Panc1 (cell line): ENCODE results near the gene MORC3. TPM values are rescaled to one million over a fixed set of nuclear protein-coding genes. Genes with fewer than 3 reads are reported as not detected.

Experiments used
- ATAC-seq: fragments of 200-7000 bp; cut with Tn5 transposase; 2 replicates; pipeline ENCODE4 v1.9.1; 2020; ENCODE audit warnings: mild to moderate bottlenecking, moderate library complexity
- BruUV-seq: library from RNA; stranded (reverse); fragments of 400-500 nt; replicated peaks from 2 replicates; lab custom pipeline; 2021; lab: Mats Ljungman, UMichigan
- CTCF ChIA-PET: fragments of 300-600 bp; sonication (Branson Sonifier 250); formaldehyde crosslinking; loops from one replicate; lab custom pipeline; 2022; ENCODE audit warnings: antibody characterized with exemption; lab: Charles Lee
- POLR2A ChIA-PET: fragments of 300-600 bp; sonication (Branson Sonifier 250); formaldehyde crosslinking; loops from one replicate; lab custom pipeline; 2022; ENCODE audit warnings: antibody characterized with exemption; lab: Charles Lee
- DNase-seq: peaks from one replicate; pipeline ENCODE4 v3.0.0-alpha.2; 2010; ENCODE audit warnings: low read depth, low spot score
- H3K27ac ChIP-seq: 2 replicates; pipeline ENCODE4 v1.5.1; 2011; ENCODE audit warnings: mild to moderate bottlenecking, low read length, inconsistent platforms
- H3K27me3 ChIP-seq: fragments of 200-500 bp; sonication (Bioruptor generic); 2 replicates; pipeline ENCODE4 v1.6.0; 2014; ENCODE audit warnings: low read length, inconsistent platforms; ENCODE audit not compliant: control insufficient read depth, insufficient read depth
- H3K36me3 ChIP-seq: fragments of 200-500 bp; sonication (Bioruptor generic); 2 replicates; pipeline ENCODE4 v1.5.1; 2014; ENCODE audit warnings: inconsistent platforms, mild to moderate bottlenecking, low read length, moderate library complexity; ENCODE audit not compliant: control insufficient read depth, insufficient read depth
- H3K4me1 ChIP-seq: 2 replicates; pipeline ENCODE4 v1.5.1; 2011; ENCODE audit warnings: inconsistent platforms, mild to moderate bottlenecking, low read length, moderate library complexity; ENCODE audit not compliant: control insufficient read depth, insufficient read depth
- H3K4me3 ChIP-seq, 2 experiments: 2 replicates each; pipeline ENCODE4 v1.5.1; 2011 to 2012; ENCODE audit warnings: low read depth in 2 of 2, low read length in 2 of 2, mild to moderate bottlenecking in 2 of 2, inconsistent platforms in 1 of 2, moderate library complexity in 1 of 2
- H3K9me3 ChIP-seq: fragments of 200-500 bp; sonication (Bioruptor generic); 2 replicates; pipeline ENCODE4 v1.5.1; 2014; ENCODE audit warnings: low read depth, mild to moderate bottlenecking, inconsistent platforms, low read length, moderate library complexity; ENCODE audit not compliant: control insufficient read depth, insufficient read depth
- CTCF ChIP-seq: fragments of 450-650 bp; IDR thresholded peaks from 2 replicates; pipeline ENCODE4 v1.5.1; 2017; ENCODE audit warnings: mild to moderate bottlenecking
- POLR2AphosphoS5 ChIP-seq: IDR thresholded peaks from 2 replicates; pipeline ENCODE4 v1.6.1; 2012; ENCODE audit warnings: mild to moderate bottlenecking, low read depth, low read length, moderate library complexity
- REST ChIP-seq, 2 experiments: IDR thresholded peaks; 2 replicates each; pipeline ENCODE4 v1.6.1; 2011 to 2012; ENCODE audit warnings: low read depth in 2 of 2, control low read depth in 1 of 2, low read length in 1 of 2, mild to moderate bottlenecking in 1 of 2, moderate library complexity in 1 of 2; ENCODE audit not compliant: insufficient read depth in 1 of 2
- SIN3A ChIP-seq: IDR thresholded peaks from 2 replicates; pipeline ENCODE4 v1.6.1; 2012; ENCODE audit warnings: low read depth, mild to moderate bottlenecking, low read length, moderate library complexity, borderline replicate concordance; ENCODE audit not compliant: insufficient read depth
- TCF7L2 ChIP-seq: IDR thresholded peaks from 2 replicates; pipeline ENCODE4 v1.6.1; 2011; ENCODE audit warnings: mild to moderate bottlenecking, low read depth, low read length, inconsistent platforms
- in situ Hi-C: cut with HindIII; loops from 2 replicates; pipeline ENCODE4 v1.10.0; 2016; ENCODE audit warnings: low sequenced_read_pairs, low pct_unique_long_range_greater_than_20kb
- intact Hi-C: fragments of 100-400 bp; cut with micrococcal nuclease; formaldehyde crosslinking; loops from one replicate; pipeline ENCODE4 v1.10.0; 2022; ENCODE audit not compliant: unreplicated experiment
- total RNA-seq: library from RNA; stranded (reverse); gene quantifications from one replicate; pipeline ENCODE4 v1.2.1, GENCODE V29; 2021; ENCODE audit not compliant: unreplicated experiment

Gene MORC3
- total RNA-seq, 1 experiment from 2014 or later, result 16.8 TPM

GRCh38 chr21:36424592-36424991 is 104.6 kb downstream of the MORC3 start:
- TF ChIP-seq CTCF (no peak), TCF7L2 (no peak), REST (IDR thresholded peaks at IDR 0.05; ENCODE audit: insufficient read depth in 1 of 2, low read depth in 2 of 2, low read length in 1 of 2) (no peak), POLR2AphosphoS5 (no peak), SIN3A (no peak)
- CTCF ChIA-PET, result no interaction called here
- Histone ChIP-seq H3K36me3 (no peaks in the 10 kb centered on the region), H3K4me3 (no peak overlapping the region), H3K27me3 (no peaks in the 10 kb centered on the region), H3K4me1 (peaks cover 10% of the 10 kb centered on the region), H3K27ac (no peak overlapping the region), H3K9me3 (no peaks in the 10 kb centered on the region)
- in situ Hi-C loops, result no loop called here
- intact Hi-C loops, result loop anchor here (10.0 kb wide), 2 partner anchors 80 to 160 kb away; no protein-coding TSS in a partner anchor
- POLR2A ChIA-PET, result no interaction called here
- no peak for DNase-seq
- ATAC-seq, result no peak
- no TSS peak for BruUV-seq

DNA sequence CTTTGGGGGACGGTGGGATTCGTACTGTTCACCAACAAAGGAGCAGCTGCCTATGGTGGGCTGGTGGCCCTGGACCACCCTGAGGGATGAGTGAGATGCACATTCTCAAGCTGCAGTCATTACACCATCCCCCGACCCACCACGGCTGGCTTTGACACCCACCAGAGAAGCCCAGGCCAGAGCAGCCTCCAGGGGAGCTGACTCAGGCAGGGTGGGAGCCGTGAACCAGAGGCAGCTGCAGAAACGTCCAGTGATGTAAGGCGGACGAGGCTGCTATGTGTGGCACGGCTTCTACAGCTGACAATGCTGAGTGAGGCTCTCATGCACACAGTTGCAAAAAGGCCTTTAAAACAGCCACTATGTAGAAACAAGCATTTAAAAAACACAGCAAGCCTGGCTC is 105.3 kb downstream of the MORC3 start:
- intact Hi-C loops (loop anchor here (10.0 kb wide), 2 partner anchors 80 to 160 kb away; no protein-coding TSS in a partner anchor), in situ Hi-C loops (no loop called here)
- no peak for DNase-seq
- Histone ChIP-seq H3K36me3 (no peaks in the 10 kb centered on the region), H3K9me3 (no peaks in the 10 kb centered on the region), H3K4me3 (no peak overlapping the region), H3K27me3 (no peaks in the 10 kb centered on the region), H3K4me1 (peaks cover 10% of the 10 kb centered on the region), H3K27ac (no peak overlapping the region)
- TF ChIP-seq TCF7L2, result no peak
- TF ChIP-seq CTCF, result no peak
- no peak for TF ChIP-seq SIN3A
- no peak for TF ChIP-seq POLR2AphosphoS5
- ChIA-PET POLR2A (interaction anchor here (0.6 kb wide), 1 partner anchor 233 kb away, joined by 3 read pairs; no protein-coding TSS in a partner anchor), CTCF (no interaction called here)
- no peak for ATAC-seq
- no TSS peak for BruUV-seq

Other genes with a start within 250 kb of the MORC3 start
- gene CBR3, start 185.1 kb upstream of the MORC3 start, total RNA-seq, result 1.6 TPM
- 31.0 TPM for gene DOP1B, start 163.4 kb upstream of the MORC3 start, total RNA-seq
- 18.4 TPM for gene CHAF1B, start 65.2 kb downstream of the MORC3 start, total RNA-seq
- gene CLDN14, start 159.9 kb downstream of the MORC3 start, total RNA-seq, result not detected